Measurements from ENCODE around the gene TRIM66. TPM values are rescaled to one million over a fixed set of nuclear protein-coding genes. Genes with fewer than 3 reads are reported as not detected.

The TRIM66 gene
- total and polyA plus RNA-seq, 9 of the 15 experiments (the other 6 are each of a cell fraction or from before 2014, with no cell fraction given): 1.1 to 7.3 (median 4.9) TPM

DNA sequence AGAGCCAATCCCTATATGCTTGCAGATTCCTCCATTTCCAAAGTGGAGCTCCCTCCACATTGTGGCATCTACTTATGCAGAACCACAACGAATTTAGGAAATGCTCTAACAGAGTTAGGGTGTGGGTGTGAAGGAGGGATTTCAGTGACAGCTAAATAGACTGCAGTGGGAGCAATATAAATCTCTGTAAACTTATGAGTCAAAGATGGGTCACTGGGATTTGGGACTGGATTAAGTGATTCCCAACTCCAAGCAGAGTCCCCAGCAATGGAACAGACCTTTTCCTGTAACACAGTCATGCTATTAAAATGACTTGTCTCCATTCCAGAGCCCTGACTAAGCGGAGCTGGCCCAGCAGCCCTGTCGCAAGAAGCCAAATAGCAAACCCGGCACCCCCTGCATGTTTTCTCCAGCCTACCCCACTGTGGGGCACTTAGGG, 36.8 kb upstream of the TRIM66 start:
- no peaks in the 10 kb centered on the region; the same call in 1 of the 2 replicates for H4K20me1 ChIP-seq (replicated peaks; ENCODE audit: control insufficient read depth, insufficient read depth, low read length)
- peaks cover 25 to 77% of the 10 kb centered on the region in 2 experiments for H3K27me3 ChIP-seq (ENCODE audit: control insufficient read depth in 2 of 2, insufficient read depth in 2 of 2, low read length in 2 of 2)
- POLR2A ChIA-PET: interaction anchor here (0.6 to 1.3 kb wide), 5 partner anchors 9 to 503 kb away, joined by 3 to 5 read pairs (median 5); no protein-coding TSS in a partner anchor
- DNase-seq (ENCODE audit: extremely low read depth in 1 of 4, low spot score in 3 of 4) (no peak), ATAC-seq (no peak), FAIRE-seq (no peak)
- intact Hi-C loops (cut with micrococcal nuclease): no loop called here
- no peak overlapping the region for H3K4me2 ChIP-seq (ENCODE audit: insufficient read depth, low read length)
- no peak overlapping the region for H3K9ac ChIP-seq (ENCODE audit: insufficient read depth in 1 of 2, low read depth in 2 of 2, low read length in 2 of 2)
- no peak overlapping the region for H2AFZ ChIP-seq (ENCODE audit: low read depth, low read length)
- H3K4me1 ChIP-seq (replicated peaks in 1 of 2; ENCODE audit: control insufficient read depth in 2 of 2, insufficient read depth in 2 of 2, low read length in 2 of 2): peaks cover 5 to 11% of the 10 kb centered on the region in 2 experiments; a peak in 4 of 5 replicates
- H3K4me3 ChIP-seq: no peak overlapping the region
- H3K27ac ChIP-seq (ENCODE audit: extremely low read depth, low read depth, low read length): no peak overlapping the region
- in situ Hi-C loops (cut with MboI): no loop called here
- no peaks in the 10 kb centered on the region for H3K36me3 ChIP-seq (ENCODE audit: control insufficient read depth, insufficient read depth, low read length)
- BruUV-seq (replicated peaks): no TSS peak
- no peaks in the 10 kb centered on the region for H3K9me3 ChIP-seq (replicated peaks; ENCODE audit: control insufficient read depth, insufficient read depth, low read depth, low read length)
- peaks cover 3% of the 10 kb centered on the region for H3K9me1 ChIP-seq (ENCODE audit: control insufficient read depth, insufficient read depth, low read length)
- H3K79me2 ChIP-seq (ENCODE audit: control insufficient read depth, insufficient read depth, low read length): no peaks in the 10 kb centered on the region
- 20% methylated on average over 4 of the region's 4 CpGs for WGBS (ENCODE audit: insufficient coverage, low coverage, missing lambda C conversion rate)
- CTCF ChIA-PET (ENCODE audit: low intra/inter-chr PET ratio): no interaction called here
- TF ChIP-seq STAT5A (IDR thresholded peaks at IDR 0.05; ENCODE audit: borderline replicate concordance, low read length) (no peak), CHD1 (IDR thresholded peaks at IDR 0.05; ENCODE audit: low read length) (no peak), ZNF431 (CRISPR knock-in tag; IDR thresholded peaks at IDR 0.05) (no peak), ZNF253 (CRISPR knock-in tag; conservative IDR thresholded peaks at IDR 0.05) (no peak), PCBP1 (IDR thresholded peaks at IDR 0.05; ENCODE audit: low read depth, low read length, poor library complexity, severe bottlenecking) (no peak)

Data from K562 (cell line).